ENCODE results near the gene PLEKHG2.

PLEKHG2 gene

DNA sequence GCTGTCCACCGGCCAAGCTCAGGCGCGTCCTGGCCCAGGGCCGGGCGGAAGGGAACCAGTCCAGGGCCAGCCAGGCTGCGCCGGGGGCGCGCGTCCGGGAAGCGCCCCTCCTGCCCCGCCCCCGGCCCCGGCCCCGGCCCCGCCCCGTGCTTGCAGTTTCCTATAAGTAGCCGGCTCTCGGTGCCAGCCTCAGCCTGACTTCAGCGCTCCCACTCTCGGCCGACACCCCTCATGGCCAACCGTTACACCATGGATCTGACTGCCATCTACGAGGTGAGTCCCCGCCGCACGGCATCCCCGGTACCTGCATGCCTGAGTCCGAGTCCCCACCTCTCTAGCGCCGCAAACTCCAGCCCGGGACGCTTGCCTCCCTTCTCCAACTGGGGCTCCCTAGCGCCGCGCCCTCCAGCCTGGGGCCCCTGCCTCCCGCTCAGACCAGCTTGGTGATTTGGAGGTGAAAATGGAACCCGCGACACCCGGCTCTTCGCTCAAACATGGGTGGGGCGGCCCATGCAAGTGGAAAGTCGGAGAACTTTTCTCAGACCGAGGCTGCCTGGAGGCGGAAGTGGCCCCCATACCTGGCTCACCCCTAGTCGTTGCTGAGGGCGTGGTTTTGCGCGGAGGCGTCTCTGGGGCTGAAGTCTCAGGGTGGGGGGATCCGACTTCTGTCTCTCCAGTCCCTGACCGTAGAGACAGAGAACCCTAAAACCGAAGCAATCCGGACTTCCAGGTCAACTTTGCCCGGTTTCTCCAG lies 5.6 kb upstream of the PLEKHG2 start, which contains the start of gene ZFP36:
ZFP36 (plus strand) TSS at position 192 of the 754 bp plus-strand sequence; CDS start at position 250, 58 bp downstream.
- DNase-seq, result peak; percentile 79

DNA sequence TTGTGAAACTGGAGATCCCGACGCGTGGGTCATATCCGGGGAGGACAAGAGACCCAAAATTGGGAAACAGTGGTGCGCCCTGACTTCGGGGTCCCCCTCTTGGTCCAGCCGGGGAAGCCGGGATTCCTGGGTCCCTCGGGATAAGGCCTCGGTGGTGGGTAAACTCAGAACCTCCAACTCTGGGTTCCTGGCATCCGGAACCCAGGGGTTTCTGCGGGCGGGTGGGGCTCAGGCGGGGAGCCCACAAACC lies 5.1 kb upstream of the PLEKHG2 start:
- DNase-seq, result no peak

DNA sequence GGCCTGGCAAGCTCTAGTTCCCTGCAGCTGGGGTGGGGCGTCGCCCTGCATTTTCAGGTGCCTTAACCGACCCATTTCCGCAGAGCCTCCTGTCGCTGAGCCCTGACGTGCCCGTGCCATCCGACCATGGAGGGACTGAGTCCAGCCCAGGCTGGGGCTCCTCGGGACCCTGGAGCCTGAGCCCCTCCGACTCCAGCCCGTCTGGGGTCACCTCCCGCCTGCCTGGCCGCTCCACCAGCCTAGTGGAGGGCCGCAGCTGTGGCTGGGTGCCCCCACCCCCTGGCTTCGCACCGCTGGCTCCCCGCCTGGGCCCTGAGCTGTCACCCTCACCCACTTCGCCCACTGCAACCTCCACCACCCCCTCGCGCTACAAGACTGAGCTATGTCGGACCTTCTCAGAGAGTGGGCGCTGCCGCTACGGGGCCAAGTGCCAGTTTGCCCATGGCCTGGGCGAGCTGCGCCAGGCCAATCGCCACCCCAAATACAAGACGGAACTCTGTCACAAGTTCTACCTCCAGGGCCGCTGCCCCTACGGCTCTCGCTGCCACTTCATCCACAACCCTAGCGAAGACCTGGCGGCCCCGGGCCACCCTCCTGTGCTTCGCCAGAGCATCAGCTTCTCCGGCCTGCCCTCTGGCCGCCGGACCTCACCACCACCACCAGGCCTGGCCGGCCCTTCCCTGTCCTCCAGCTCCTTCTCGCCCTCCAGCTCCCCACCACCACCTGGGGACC lies 4.6 kb upstream of the PLEKHG2 start:
- no peak for DNase-seq

DNA sequence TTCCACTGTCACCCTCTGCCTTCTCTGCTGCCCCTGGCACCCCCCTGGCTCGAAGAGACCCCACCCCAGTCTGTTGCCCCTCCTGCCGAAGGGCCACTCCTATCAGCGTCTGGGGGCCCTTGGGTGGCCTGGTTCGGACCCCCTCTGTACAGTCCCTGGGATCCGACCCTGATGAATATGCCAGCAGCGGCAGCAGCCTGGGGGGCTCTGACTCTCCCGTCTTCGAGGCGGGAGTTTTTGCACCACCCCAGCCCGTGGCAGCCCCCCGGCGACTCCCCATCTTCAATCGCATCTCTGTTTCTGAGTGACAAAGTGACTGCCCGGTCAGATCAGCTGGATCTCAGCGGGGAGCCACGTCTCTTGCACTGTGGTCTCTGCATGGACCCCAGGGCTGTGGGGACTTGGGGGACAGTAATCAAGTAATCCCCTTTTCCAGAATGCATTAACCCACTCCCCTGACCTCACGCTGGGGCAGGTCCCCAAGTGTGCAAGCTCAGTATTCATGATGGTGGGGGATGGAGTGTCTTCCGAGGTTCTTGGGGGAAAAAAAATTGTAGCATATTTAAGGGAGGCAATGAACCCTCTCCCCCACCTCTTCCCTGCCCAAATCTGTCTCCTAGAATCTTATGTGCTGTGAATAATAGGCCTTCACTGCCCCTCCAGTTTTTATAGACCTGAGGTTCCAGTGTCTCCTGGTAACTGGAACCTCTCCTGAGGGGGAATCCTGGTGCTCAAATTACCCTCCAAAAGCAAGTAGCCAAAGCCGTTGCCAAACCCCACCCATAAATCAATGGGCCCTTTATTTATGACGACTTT lies 3.9 kb upstream of the PLEKHG2 start:
- peak; percentile 36 for DNase-seq

DNA sequence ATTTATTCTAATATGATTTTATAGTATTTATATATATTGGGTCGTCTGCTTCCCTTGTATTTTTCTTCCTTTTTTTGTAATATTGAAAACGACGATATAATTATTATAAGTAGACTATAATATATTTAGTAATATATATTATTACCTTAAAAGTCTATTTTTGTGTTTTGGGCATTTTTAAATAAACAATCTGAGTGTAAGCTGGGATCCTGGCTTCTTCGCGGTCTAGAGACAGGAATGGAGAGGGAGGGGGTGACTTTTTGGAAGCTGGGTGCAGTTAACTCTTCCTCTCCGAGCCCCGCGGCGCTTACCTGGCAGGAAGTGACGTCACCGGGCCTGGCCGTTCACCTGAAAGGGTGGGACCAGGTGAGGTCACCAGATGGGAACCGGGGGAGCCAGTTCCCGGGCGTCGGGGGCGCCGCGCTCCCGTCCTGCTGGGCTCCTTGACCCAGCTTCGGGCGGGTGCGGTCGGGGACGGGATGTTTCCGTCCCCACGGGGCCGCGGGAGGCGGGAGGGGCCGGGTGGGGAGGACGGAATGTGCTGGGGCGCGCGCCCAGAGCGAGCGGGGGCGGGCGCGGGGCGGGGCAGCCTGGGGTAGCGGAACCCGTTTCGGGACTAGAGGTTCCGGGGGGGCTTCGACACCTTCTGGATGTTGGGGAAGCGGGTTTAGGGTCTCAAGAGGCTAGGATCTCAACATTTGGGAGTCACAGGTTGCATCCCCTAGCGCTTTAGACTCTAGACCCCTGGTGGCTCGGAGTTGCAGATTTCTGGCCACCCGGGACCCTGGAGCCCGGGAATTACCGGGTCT lies 3.1 kb upstream of the PLEKHG2 start:
- peak; percentile 65 for DNase-seq

DNA sequence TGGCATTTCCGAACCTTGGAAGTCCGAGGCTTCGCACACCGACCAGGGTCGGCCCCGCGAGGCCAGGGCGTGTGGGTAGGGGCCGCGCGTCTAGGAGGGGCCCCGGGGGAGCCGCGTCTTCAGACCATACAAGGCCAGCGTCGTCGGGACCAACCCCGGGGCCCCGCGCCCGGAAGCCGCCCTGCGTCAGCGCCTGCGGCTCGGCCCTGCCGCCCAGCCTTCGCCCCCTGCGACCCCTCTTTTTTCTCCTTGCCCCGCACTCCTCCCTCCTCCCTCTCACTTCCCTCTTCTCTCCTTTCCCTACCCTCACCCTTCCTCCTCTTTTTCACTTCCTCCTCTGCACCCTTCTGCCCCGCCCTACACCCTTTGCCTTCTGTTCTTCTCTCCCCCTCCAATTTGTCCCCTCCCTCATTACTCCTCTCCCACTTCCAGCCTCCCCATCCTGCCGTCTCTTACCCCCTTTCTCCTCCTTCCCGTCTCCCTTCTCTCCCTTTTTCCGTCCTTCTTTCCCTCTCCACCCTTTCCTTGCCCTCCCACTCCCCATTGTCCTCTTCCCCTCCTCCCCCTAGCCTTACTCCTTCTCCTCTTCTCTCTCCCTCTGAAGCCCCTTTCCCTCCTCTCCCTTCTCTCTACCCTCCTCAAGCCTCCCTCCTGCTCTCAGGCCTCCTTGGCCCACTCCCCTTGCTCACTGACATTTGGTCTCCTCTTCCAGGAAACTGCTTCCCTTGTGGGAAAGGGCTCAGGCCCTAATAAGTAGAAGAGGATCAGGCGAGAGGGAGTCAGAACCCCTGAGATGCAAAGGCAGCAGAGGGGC lies 2.2 kb upstream of the PLEKHG2 start:
- DNase-seq, result peak; percentile 64

DNA sequence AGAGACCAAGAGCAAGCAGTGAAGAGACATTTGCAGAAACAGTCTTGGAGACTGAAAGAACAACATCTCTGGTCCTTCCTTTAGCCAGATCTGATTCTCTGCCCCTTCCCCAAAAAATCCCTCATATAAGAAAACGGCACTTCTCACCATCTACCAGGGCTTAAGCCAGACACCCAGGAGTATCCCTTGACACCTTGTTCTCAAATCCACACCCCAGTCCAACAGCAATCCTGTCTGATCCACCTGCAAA lies 1.7 kb upstream of the PLEKHG2 start:
- DNase-seq, result no peak

DNA sequence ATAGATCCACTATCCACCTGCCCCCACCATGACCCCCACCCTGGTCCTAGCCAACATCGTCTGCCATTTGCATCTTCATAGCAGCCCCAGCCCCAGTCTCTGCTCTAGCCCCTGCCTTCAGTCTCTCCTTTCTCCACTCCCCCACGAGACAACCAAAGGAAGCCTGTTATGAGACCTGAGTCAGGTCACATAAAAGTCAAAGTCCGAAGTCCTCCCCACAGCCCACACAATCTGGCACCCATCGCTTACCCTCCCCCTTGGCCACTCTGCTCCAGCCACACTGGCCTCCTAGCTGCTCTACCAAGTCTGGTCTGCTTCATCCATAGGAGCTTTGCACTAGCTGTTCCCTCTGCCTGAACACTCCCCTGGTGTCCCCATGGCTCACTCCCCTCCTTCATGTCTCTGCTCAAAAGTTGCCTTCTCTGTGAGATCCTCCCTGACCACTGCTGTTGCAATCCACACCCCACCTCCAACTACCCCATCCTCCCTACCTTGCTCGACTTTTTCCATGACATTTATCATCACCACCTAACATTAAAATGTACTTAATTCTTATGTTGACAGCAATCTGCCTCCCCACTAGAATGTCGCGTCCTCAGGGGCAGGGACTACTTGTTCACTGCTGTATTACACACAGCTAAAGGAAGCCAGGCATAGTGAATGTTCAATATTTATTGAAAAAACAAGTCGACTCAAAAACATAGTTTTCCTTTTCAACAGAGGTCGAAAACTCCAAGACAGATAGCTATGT lies 1.2 kb upstream of the PLEKHG2 start:
- DNase-seq, result no peak

DNA sequence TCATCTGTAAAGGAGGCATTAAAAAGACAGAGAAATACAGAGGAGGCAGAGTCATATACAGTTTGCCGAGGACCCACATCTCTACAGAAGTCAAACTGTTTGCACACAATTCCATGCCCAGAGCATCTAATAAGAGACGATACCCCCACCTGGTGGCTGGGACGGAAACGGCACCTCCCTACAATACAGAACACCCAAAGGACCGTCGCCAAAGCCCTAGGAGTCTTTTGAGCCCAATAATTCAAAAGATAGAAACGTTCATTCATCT lies 703 bp upstream of the PLEKHG2 start:
- peak; percentile 91 for DNase-seq

DNA sequence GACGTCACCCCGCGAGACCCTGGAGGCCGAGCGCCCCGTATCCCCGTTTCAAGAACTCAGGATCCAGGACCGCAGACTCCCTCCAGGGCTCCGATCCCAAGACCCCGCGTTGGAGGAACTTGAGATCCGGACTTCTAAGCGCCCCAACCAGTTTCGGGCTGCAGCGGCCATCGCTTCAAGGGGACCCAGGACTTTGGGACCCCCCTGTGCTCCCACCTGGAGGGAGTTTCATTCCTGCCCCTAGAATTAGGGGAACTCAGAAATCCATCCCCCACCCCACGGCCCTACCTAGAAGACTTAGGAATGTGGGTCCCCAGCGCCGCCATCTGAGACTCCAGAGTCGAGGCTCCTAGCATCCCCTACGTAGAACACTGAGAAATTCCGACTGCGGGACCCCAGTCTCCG lies 400 bp downstream of the PLEKHG2 start:
- DNase-seq, result no peak

DNA sequence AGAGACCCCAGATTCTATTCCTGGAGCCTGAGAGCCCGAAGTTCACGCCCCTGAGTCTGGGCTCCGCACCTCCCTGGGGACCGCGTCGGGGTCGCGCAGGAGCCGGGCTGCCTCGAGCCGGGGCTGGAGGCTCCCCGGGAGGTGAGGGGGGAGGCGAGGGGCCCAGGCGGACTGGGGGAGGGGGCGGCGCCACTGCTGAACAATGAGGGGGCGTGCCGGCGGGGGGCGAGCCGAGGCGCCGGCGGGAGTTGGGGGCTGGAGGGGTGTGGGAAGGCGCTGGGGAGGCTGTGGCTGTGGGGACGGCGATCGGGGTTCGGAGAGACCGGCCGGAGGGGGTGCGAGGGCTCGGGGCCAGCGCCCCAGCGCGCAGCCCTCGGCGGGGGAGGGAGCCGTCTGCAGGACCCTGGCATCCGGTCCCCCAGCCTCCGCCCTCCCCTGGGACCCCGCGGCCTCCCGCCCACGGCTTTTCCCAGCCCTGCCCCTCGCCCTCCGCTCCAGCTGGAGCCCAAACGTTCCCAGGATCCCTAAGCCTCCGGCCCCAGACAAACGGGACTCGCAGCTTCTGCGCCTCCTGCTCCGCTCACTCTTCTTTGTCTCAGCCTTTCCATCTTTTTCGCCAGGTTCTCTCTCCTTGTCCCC lies 922 bp downstream of the PLEKHG2 start:
- DNase-seq, result peak; percentile 68

DNA sequence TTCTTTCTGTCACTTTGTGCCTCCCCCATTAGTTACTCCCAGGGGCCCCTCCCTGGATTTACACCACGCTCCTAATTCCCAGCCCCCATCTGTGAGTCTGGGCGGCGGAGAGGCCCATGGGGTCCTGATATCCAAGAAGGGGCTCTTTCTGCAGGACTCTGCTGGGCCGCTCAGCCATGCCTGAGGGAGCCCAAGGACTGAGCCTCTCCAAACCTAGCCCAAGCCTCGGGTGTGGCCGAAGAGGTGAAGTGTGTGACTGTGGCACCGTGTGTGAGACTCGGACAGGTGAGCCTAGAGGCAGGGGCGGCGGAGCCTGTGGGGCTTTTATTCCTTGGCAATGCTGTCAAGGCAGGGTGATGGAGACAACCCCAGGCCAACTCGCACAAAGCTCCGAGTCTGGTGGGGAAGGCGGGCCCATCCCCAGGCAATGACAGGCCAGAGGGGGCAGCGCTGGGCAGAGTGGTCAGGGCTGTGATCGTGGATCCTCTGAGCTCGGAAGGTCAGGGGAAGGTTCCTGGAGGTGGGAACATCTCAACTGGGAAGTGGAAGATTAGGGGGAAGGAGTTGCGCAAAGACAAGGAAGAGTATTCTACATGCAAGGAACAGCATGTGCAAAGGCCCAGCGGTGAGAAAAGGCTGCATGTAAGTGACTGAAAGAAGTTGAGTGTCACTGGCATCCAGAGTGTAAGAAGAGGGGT lies 1.6 kb downstream of the PLEKHG2 start:
- no peak for DNase-seq

DNA sequence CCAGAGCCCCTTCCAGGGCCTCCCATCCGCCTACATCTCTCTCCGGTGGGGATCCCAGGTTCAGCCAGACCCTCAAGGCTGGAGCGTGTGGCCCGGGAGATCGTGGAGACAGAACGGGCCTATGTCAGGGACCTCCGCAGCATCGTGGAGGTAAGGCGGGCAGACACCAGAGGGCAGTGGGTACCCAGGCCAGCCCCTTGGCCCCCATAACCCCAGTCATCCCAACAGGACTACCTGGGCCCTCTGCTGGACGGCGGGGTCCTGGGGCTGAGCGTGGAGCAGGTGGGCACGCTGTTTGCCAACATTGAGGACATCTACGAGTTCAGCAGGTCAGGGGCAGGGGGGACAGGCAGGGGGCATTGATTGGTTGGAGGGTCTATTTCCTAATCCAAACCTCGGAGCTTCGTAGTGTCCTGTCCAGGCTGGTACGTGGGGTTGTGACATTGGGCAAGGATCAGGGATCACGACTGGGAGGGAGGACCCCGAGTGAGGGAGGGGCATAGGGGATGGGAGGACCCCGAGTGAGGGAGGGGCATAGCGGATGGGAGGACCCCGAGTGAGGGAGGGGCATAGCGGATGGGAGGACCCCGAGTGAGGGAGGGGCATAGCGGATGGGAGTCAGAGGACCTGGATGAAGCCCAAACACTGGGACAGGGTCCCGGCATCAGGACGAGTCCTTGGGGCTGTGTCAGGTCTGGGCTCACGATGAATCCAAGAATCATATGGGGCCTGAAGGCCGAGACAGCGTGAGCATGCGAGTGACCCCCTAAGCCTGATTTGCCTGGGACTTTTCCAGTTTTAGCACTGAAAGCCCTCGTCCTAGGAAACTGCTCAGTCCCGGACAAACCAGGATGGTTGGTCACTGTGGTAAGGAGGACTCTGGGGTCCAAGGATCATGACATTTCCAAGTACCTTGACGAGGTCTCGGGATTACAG lies 2.9 kb downstream of the PLEKHG2 start:
- DNase-seq, result no peak

DNA sequence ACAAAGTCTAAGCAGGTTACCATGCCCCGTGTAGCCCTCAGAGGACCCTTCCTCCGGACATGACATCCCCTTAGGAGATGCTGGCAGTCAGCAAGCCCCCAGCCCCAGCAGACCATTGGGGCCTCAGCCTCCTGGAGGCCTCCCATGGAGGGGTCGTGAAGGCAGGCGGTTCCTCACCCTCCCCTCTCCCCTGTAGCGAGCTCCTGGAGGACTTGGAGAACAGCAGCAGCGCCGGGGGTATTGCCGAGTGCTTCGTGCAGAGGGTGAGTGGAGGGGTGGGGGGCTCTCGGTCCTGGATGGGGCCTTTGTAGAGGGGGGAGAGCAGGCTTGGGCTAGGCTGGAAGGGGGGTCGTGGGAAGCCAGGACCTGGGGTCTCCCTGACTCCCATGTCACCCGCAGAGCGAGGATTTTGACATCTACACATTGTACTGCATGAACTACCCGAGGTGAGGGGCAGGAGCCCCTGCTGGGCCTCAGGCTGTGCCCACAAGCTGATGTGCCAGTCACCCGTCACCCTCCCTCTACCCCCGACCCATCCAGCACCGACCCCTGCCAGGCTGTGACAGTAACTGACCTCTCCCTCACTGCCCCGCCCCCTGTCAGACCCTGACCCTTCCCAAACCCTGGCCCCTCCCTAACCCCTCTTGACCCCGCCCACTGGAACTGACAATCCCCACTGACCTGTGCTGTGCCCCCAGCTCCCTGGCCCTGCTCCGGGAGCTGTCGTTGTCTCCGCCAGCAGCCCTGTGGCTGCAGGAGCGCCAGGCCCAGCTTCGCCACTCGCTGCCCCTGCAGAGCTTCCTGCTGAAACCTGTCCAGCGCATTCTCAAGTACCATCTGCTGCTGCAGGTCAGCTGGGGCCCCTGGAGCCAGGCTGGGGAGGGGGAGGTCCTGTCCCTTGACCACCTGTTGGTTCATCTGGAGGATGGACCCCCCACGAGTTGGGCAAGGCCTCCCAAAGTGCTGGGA lies 4.0 kb downstream of the PLEKHG2 start:
- no peak for DNase-seq

DNA sequence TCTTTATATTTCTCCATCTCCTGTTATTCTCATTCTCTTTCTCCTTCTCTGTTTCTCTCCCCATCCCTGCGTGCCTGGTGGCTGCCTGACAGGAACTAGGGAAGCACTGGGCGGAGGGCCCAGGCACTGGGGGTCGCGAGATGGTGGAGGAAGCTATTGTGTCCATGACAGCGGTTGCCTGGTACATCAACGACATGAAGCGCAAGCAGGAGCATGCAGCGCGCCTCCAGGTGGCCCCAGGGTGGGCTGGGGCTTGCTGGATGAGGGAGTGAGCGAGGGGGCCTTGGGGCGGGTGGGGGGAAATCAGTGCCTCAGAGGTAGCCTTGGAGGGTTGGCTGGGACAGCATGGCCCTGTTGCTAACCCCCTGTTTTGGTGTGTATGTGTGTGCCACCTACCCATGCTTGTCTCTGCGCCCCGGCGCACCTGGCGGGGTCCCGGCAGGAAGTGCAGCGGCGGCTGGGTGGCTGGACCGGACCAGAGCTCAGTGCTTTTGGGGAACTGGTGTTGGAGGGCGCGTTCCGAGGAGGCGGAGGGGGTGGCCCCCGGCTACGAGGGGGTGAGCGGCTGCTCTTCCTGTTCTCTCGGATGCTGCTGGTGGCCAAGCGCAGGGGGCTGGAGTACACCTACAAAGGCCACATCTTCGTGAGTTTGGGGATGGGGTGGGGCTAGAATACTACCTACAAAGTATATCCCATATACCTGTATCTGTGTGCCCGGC lies 5.2 kb downstream of the PLEKHG2 start:
- DNase-seq, result no peak

DNA sequence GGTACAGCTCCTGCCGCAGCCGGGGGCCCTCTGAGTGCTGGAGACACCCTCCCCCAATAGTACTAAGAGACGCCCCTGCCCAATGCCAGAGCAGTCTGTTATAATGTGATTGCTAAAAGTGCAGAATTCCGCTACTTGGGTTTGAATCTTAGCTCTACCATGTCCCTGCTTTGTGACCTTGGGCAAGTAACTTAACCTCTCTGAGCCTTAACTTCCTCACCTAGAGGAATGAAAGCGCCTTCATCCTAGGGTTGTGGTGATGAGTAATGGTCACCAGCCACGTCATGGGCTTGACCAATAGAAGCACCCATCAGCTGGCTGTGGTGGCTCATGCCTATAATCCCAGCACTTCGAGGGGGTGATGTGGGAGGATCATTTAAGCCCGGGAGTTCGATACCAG lies 6.5 kb downstream of the PLEKHG2 start:
- DNase-seq, result no peak

DNA sequence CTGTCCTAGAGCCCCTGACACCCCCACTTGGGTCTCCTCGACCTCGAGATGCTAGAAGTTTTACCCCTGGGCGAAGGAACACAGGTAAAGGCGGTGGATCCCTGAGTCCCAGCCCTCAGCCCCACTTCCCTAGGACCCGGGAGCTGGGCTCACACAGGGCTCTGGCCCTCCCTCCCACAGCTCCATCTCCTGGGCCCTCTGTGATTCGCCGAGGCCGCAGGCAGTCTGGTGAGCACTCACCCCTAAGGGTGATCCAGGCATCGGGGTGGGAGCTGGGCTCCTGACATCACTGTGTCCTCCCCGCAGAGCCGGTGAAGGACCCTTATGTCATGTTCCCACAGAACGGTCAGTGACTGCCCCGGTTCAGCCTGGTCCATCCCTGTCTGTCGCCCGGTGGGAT lies 8.3 kb downstream of the PLEKHG2 start:
- DNase-seq, result no peak
